Effector CD4-positive, alpha-beta T cell (primary cell): Measurements from ENCODE around the gene LNX1.
"Not testable (repeated sequence)": the region's sequence is repeated elsewhere in the genome, so short reads cannot be mapped to it uniquely, and the experiment has no call there.

Source experiments
- DNase-seq: peaks from one replicate; pipeline ENCODE4 v3.0.0-alpha.2; 2020

Gene LNX1

DNA sequence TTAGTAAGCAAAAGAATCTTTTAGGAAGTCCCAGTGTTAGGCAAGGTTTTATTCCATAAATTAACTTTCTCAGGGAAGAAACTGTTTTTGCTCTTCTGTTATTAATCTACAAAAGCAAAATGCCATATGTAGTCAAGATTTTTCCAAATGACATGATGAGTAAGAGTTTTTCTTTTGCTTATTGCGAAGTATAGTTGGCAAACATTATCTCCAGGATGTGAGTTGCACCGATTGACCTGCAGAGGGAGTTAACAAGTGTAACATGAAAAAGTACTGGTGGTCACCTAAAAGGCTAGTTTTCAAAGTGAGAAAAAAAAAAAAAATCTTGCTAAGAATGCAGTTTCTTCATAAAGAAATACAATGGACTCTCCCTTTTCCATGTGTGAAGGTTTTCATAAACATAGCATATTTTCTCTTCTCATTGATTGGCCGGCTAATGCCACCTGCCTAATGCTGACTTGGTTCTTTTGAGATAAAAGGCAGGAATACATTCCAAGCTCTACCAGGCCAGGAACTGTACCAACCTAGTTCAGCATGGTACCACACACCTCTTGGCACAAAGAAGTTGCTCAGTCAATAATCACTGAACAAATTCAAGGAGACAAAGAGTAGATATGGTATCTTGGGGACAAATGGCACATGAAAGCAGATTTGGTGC lies 100.2 kb downstream of the LNX1 start:
- no peak for DNase-seq

GRCh38 chr4:53490161-53490956 lies 100.9 kb downstream of the LNX1 start:
- no peak for DNase-seq

DNA sequence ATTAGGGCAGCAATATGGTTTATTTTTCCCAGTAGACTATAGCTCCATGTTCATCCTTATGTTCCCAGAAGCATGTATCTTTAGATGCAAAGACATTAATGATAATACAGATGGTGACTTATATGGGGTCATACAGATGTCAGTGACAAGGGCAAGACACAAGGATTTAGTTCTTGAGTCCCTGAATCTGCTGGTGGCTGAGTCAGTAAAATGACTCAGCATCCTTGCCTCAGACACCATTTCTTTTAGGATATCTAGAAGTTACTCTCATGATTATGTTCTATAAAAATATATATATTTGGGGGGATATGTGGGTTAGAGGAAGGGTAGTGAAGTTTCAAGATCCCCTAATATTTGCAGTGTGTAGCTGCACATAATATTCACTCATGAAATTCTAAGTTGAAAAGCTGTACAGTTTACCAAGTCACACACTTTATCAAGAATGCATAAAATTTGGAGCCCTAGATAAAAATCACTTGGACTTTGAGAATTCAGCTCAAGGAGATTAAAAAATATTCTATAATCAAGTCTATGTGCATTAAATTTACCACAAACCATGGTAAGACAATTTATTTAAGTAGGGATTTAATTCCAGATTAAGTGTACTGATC lies 101.9 kb downstream of the LNX1 start:
- no peak for DNase-seq

DNA sequence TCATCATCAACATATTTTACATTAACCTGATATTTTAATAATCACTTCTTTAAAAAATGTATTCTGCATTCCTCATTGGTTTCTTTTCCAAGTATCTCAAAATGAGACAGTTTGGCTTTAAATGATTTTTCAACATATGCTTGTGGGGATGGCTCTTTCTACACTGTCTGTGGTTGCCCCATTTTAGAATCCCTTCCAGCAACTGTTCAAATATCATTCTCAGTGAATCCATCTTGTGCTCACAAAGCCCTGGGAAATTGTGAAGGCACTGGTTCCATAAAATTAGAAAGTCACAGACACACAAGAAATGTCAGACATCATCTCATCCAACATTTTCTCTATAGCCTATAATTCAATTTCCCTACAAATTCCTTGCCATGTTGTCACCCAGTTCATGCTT lies 103.5 kb downstream of the LNX1 start:
- DNase-seq = no peak

DNA sequence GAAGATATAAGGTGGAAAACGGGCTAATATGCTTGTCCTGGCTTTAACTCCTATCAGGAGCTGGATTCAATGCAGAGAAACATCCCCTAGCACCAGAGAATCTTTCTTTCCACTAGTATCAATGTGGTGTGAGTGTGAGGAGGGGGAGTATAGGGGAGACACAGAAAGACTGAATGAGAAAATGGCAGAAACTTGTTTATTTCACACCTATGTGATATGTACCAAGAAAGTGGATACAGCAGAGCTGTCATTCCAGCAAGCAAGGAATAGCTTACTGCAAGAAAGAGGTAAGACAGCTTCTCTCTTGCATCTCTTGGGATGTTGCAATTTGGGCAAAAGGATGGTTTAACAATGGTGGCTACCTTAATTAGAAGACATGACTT lies 105.6 kb downstream of the LNX1 start:
- DNase-seq = no peak

GRCh38 chr4:53484911-53485657 lies 106.2 kb downstream of the LNX1 start:
- DNase-seq = no peak

DNA sequence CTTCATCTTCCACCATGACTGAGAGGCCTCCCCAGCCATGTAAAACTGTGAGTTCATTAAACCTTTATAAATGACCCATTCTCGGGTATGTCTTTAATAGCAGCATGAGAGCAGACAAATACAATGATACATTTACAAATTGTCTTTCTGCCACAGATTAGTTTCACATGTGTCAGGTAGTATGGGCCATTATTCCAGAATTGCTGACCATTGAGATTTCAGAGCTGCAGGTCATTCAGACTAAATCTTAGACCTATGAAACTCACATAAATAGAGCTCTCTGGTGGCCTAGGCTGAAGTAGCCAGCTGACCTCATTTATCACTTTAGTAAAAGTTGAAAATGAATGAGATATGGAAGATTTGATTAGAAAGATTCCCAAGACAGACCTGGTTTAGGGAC lies 108.0 kb downstream of the LNX1 start:
- DNase-seq = no peak

- DNase-seq = no peak
Observed at GRCh38 chr4:53481586-53481985, 109.7 kb downstream of the LNX1 start.

- DNase-seq = no peak
Observed at GRCh38 chr4:53480909-53481308, 110.4 kb downstream of the LNX1 start.

GRCh38 chr4:53479736-53480525 lies 111.4 kb downstream of the LNX1 start:
- no peak for DNase-seq

DNA sequence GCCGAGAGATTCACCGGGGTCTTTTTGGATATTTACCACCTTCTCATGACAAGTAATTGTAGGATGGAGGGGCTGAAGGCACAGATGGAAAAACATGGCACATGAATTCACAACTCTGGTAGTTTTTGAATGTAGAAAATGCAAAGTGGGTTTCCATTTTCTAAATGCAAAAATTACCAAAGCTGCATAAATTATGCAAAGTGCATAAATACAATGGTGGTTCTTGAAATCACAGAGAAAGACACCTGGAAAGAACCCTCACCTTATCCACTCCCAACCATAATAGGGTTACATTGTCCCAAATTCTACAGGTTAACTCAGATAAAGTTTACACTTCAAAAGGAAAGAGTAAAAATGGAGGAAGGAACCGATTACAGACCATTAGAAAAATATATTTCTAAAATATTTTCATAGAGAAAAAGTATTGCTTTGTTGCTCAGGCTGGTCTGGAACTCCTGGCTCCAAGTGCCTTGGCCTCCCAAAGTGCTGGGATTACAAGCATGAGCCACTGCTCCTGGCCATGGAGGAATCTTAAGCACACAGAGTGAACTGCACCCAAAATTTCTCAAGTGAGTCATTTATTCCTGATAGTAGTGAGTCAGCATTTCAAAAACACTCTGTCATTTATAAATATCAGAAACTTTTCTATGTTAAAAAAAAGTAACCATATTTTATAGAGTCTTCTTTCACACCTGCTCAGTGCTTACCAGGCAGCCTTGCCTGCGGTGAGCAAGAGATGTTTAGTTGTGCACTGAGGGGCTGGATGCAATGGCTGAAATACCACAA lies 112.4 kb downstream of the LNX1 start:
- no peak for DNase-seq

- no peak for DNase-seq
Observed at GRCh38 chr4:53477636-53478035, 113.7 kb downstream of the LNX1 start.

GRCh38 chr4:53477038-53477565 lies 114.2 kb downstream of the LNX1 start:
- DNase-seq = no peak

GRCh38 chr4:53476232-53477037 lies 114.9 kb downstream of the LNX1 start:
- DNase-seq = no peak

GRCh38 chr4:53466576-53466975 lies 124.7 kb downstream of the LNX1 start:
- not testable (repeated sequence) for DNase-seq

- no peak for DNase-seq
Observed at GRCh38 chr4:53465891-53466290, 125.4 kb downstream of the LNX1 start.

- no peak for DNase-seq
Observed at GRCh38 chr4:53465281-53465680, 126.0 kb downstream of the LNX1 start.

DNA sequence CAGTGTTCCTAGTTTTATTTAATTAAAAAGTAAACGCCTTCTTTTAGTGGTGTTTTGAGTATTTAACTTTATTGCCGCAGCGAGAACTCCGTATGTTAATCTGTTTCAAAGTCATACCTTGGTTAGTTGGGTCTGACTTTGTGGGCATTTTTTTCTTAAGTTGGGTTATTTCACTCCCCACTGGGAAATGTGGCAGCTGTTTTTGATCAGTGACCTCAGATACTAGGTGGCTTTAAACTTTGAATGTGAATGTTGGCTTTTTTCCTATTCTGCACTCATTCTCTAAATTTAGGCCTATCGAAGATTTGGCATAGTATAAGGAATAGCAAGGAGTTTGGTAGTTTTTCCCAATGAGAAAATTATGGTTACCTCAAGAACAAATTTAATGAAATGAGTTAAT lies 127.9 kb downstream of the LNX1 start:
- no peak for DNase-seq

- no peak for DNase-seq
Observed at GRCh38 chr4:53461244-53461643, 130.0 kb downstream of the LNX1 start.

DNA sequence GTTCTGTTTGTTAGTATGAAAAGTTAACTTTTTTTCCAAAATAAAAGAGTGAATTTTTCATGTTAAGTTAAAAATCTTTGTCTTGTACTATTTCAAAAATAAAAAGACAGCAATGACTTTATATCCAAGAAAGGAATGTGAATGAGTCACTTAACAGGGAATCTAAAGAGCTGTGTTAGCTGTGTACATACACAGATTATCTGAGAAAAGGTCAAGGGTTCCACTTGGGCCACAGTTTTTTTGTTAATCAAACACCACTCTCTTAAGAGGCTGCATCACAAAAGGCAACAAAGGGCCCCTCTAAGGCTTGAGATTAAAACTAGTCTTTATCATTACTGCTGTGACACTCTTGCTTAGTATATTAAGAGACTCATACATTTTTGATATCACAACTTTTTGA lies 131.7 kb downstream of the LNX1 start:
- no peak for DNase-seq

- no peak for DNase-seq
Observed at GRCh38 chr4:53456178-53456577, 135.1 kb downstream of the LNX1 start.
